HEK293 (cell line): ENCODE measurements around the gene C17orf107.
"Not testable (repeated sequence)": the region's sequence is repeated elsewhere in the genome, so short reads cannot be mapped to it uniquely, and the experiment has no call there.

ENCODE experiments used
- CTCF ChIA-PET: fragments of 350-600 bp; formaldehyde crosslinking; extraction: SDS; loops from one replicate; lab custom pipeline; 2021; ENCODE audit warnings: antibody characterized with exemption; lab: Yijun Ruan, JAX
- POLR2A ChIA-PET: fragments of 300-600 bp; formaldehyde crosslinking; extraction: SDS; loops from one replicate; lab custom pipeline; 2020; ENCODE audit warnings: antibody characterized with exemption, inconsistent platforms; lab: Yijun Ruan, JAX
- H3K27ac ChIP-seq: fragments of 200-500 bp; sonication (Bioruptor generic); 2 replicates; pipeline ENCODE4 v1.5.1; 2014; ENCODE audit warnings: low read depth, low read length, control low read depth, inconsistent platforms; ENCODE audit errors: extremely low read depth
- H3K36me3 ChIP-seq, 2 experiments: fragments of 200-500 bp in 1 of 2; sonication (Bioruptor generic) in 1 of 2; 1 replicate in 1 of 2; 2 replicates in 1 of 2; pipeline ENCODE4 v1.5.1; 2014 to 2017; ENCODE audit warnings: inconsistent platforms in 2 of 2, low read length in 2 of 2; ENCODE audit not compliant: control insufficient read depth in 2 of 2, insufficient read depth in 1 of 2
- H3K4me1 ChIP-seq: fragments of 200-500 bp; sonication (Bioruptor generic); 2 replicates; pipeline ENCODE4 v1.5.1; 2014; ENCODE audit warnings: mild to moderate bottlenecking, low read length, inconsistent platforms; ENCODE audit not compliant: control insufficient read depth, insufficient read depth
- H3K4me3 ChIP-seq: 2 replicates; pipeline ENCODE4 v1.5.1; 2011; ENCODE audit warnings: low read depth, mild to moderate bottlenecking, control low read depth, low read length, moderate library complexity
- H3K9me3 ChIP-seq: fragments of 200-500 bp; sonication (Bioruptor generic); 2 replicates; pipeline ENCODE4 v1.5.1; 2014; ENCODE audit warnings: low read depth, low read length, inconsistent platforms; ENCODE audit not compliant: control insufficient read depth, insufficient read depth
- GLIS1 ChIP-seq: fragments of 450-650 bp; formaldehyde crosslinking; IDR thresholded peaks from 2 replicates; pipeline ENCODE4 v1.5.1; 2016; ENCODE audit warnings: missing biosample characterization, missing genetic modification characterization
- HIC1 ChIP-seq: fragments of 450-650 bp; formaldehyde crosslinking; IDR thresholded peaks from 2 replicates; pipeline ENCODE4 v1.5.1; 2016; ENCODE audit warnings: missing biosample characterization, missing genetic modification characterization
- KLF10 ChIP-seq: fragments of 450-650 bp; IDR thresholded peaks from 2 replicates; pipeline ENCODE4 v1.5.1; 2018; ENCODE audit warnings: missing biosample characterization, mild to moderate bottlenecking, missing genetic modification characterization
- PRDM10 ChIP-seq: fragments of 450-650 bp; formaldehyde crosslinking; IDR thresholded peaks from 2 replicates; pipeline ENCODE4 v1.5.1; 2016; ENCODE audit warnings: missing biosample characterization, missing genetic modification characterization
- SP2 ChIP-seq: fragments of 450-650 bp; formaldehyde crosslinking; IDR thresholded peaks from 2 replicates; pipeline ENCODE4 v1.5.1; 2016; ENCODE audit warnings: missing biosample characterization, missing genetic modification characterization
- ZIC2 ChIP-seq: fragments of 450-650 bp; formaldehyde crosslinking; IDR thresholded peaks from 2 replicates; pipeline ENCODE4 v1.5.1; 2016; ENCODE audit warnings: missing biosample characterization, missing genetic modification characterization
- ZNF223 ChIP-seq: fragments of 450-650 bp; formaldehyde crosslinking; IDR thresholded peaks from 2 replicates; pipeline ENCODE4 v1.5.1; 2016; ENCODE audit warnings: missing biosample characterization, missing genetic modification characterization
- ZNF362 ChIP-seq: fragments of 450-650 bp; formaldehyde crosslinking; IDR thresholded peaks from 2 replicates; pipeline ENCODE4 v1.5.1; 2016; ENCODE audit warnings: missing biosample characterization, missing genetic modification characterization
- ZNF530 ChIP-seq: fragments of 450-650 bp; formaldehyde crosslinking; IDR thresholded peaks from 2 replicates; pipeline ENCODE4 v1.5.1; 2016; ENCODE audit warnings: low read depth, missing biosample characterization, missing genetic modification characterization
- ZNF596 ChIP-seq: fragments of 450-650 bp; IDR thresholded peaks from 2 replicates; pipeline ENCODE4 v1.5.0; 2018; ENCODE audit warnings: missing biosample characterization, mild to moderate bottlenecking, missing genetic modification characterization, moderate library complexity
- ZNF791 ChIP-seq: fragments of 450-650 bp; formaldehyde crosslinking; IDR thresholded peaks from 2 replicates; pipeline ENCODE4 v1.5.1; 2016; ENCODE audit warnings: missing biosample characterization, missing genetic modification characterization

Gene C17orf107

GRCh38 chr17:4856271-4856936, 42.9 kb upstream of the C17orf107 start (continued):
- no peak for TF ChIP-seq ZNF791 (tag by site-specific recombination)
- TF ChIP-seq, all 188 proteins: peak for 3

GRCh38 chr17:4856937-4857314, 42.4 kb upstream of the C17orf107 start:
- no peak for TF ChIP-seq SP2 (tag by site-specific recombination)
- TF ChIP-seq HIC1 (tag by site-specific recombination), result 0 out of 2 replicates have a peak, but pooled peaks have one; percentile 35
- H3K4me3 ChIP-seq, result no peak overlapping the region
- no peaks in the 10 kb centered on the region for H3K9me3 ChIP-seq
- H3K27ac ChIP-seq, result no peak overlapping the region
- peaks cover 0 to 21% of the 10 kb centered on the region in 2 experiments; a peak in 2 of 3 replicates for H3K36me3 ChIP-seq
- POLR2A ChIA-PET, result no interaction called here
- peaks cover 4% of the 10 kb centered on the region; the same call in 1 of the 2 replicates for H3K4me1 ChIP-seq
- CTCF ChIA-PET, result interaction anchor here (0.6 to 1.7 kb wide), 3 partner anchors 9 to 67 kb away, joined by 3 to 7 read pairs (median 3); no protein-coding TSS in a partner anchor

- not testable (repeated sequence) for H3K4me1 ChIP-seq, H3K27ac ChIP-seq, H3K9me3 ChIP-seq, H3K4me3 ChIP-seq
- H3K36me3 ChIP-seq, result peaks cover 0 to 21% of the 10 kb centered on the region in 2 experiments; a peak in 2 of 3 replicates
- 0 out of 2 replicates have a peak, but pooled peaks have one; percentile 54 for TF ChIP-seq ZNF362 (tag by site-specific recombination)
- CTCF ChIA-PET, result interaction anchor here (0.6 to 1.7 kb wide), 6 partner anchors 13 to 288 kb away, joined by 3 to 7 read pairs (median 4); partner anchors contain the start of gene GLTPD2
- POLR2A ChIA-PET, result interaction anchor here (0.7 to 1.1 kb wide), 2 partner anchors 67 to 125 kb away, joined by 3 read pairs; no protein-coding TSS in a partner anchor
These were observed 42.0 kb upstream of the C17orf107 start for GRCh38 chr17:4857347-4857746.

- Histone ChIP-seq H3K4me1 (no peaks in the 10 kb centered on the region; the same call in 1 of the 2 replicates), H3K36me3 (peaks cover 0 to 21% of the 10 kb centered on the region in 2 experiments; a peak in 2 of 3 replicates)
- no peak for TF ChIP-seq ZNF530 (tag by site-specific recombination)
- TF ChIP-seq GLIS1 (tag by site-specific recombination), result 0 out of 2 replicates have a peak, but pooled peaks have one; percentile 13
- no peak for TF ChIP-seq ZNF223
- no peak for TF ChIP-seq ZNF596 (tag by site-specific recombination)
- TF ChIP-seq, all 188 proteins: peak for 1
- ChIA-PET CTCF (interaction anchor here (0.6 to 1.7 kb wide), 12 partner anchors 9 to 627 kb away, joined by 3 to 7 read pairs (median 4); partner anchors contain the start of genes CHRNE and GLTPD2), POLR2A (interaction anchor here (0.6 to 1.1 kb wide), 6 partner anchors 20 to 458 kb away, joined by 3 to 7 read pairs (median 3); no protein-coding TSS in a partner anchor)
- Histone ChIP-seq H3K27ac (no peak overlapping the region), H3K9me3 (no peaks in the 10 kb centered on the region), H3K4me3 (no peak overlapping the region)
These were observed 41.1 kb upstream of the C17orf107 start for GRCh38 chr17:4858068-4858881.

- H3K36me3 ChIP-seq, result peaks cover 0 to 21% of the 10 kb centered on the region in 2 experiments; a peak in 2 of 3 replicates
- H3K27ac ChIP-seq, result no peak overlapping the region
- no peak overlapping the region for H3K4me3 ChIP-seq
- ChIA-PET POLR2A (no interaction called here), CTCF (interaction anchor here (0.6 to 1.5 kb wide), 3 partner anchors 23 to 70 kb away, joined by 3 to 4 read pairs (median 3); partner anchors contain the start of gene GLTPD2)
- no peaks in the 10 kb centered on the region; the same call in 1 of the 2 replicates for H3K4me1 ChIP-seq
- no peaks in the 10 kb centered on the region for H3K9me3 ChIP-seq
- no peak for TF ChIP-seq KLF10 (tag by site-specific recombination)
- peak; percentile 37 for TF ChIP-seq PRDM10 (tag by site-specific recombination)
- TF ChIP-seq ZIC2 (tag by site-specific recombination), result 0 out of 2 replicates have a peak, but pooled peaks have one; percentile 19
These were observed 40.5 kb upstream of the C17orf107 start for GRCh38 chr17:4858882-4859260.
